Keratinocyte (primary cell): Measurements from ENCODE around the gene VAV2.

ENCODE experiments used
- CTCF ChIP-seq, 3 experiments: IDR thresholded peaks in 1 of 3; conservative IDR thresholded peaks in 1 of 3; optimal IDR thresholded peaks in 1 of 3; 2 replicates in 2 of 3; 3 replicates in 1 of 3; pipeline versions ENCODE3 to v1.5.1; 2011; ENCODE audit warnings: low read length in 3 of 3, mild to moderate bottlenecking in 3 of 3, moderate library complexity in 2 of 3, control low read depth in 1 of 3, inconsistent platforms in 1 of 3; ENCODE audit not compliant: insufficient read depth in 2 of 3; ENCODE audit errors: extremely low read depth in 1 of 3
- EZH2 ChIP-seq: IDR thresholded peaks from one replicate; pipeline ENCODE4 v1.6.1; 2012; ENCODE audit warnings: inconsistent platforms, mild to moderate bottlenecking, low read length, moderate library complexity

- TF ChIP-seq CTCF (optimal IDR thresholded peaks at IDR 0.05 in 1 of 3, IDR thresholded peaks at IDR 0.05 in 1 of 3, conservative IDR thresholded peaks at IDR 0.05 in 1 of 3; ENCODE audit: extremely low read depth in 1 of 3, insufficient read depth in 2 of 3, low read length in 3 of 3), result no peak
- TF ChIP-seq EZH2, result no peak
Measured at GRCh38 chr9:133777068-133777791, 214.9 kb downstream of the VAV2 start.
